Panc1 (cell line): ENCODE data around the gene IRX3.

Experiments
- CTCF ChIP-seq: fragments of 450-650 bp; IDR thresholded peaks from 2 replicates; pipeline ENCODE4 v1.5.1; 2017; ENCODE audit warnings: mild to moderate bottlenecking
- SIN3A ChIP-seq: IDR thresholded peaks from 2 replicates; pipeline ENCODE4 v1.6.1; 2012; ENCODE audit warnings: low read depth, mild to moderate bottlenecking, low read length, moderate library complexity, borderline replicate concordance; ENCODE audit not compliant: insufficient read depth

DNA sequence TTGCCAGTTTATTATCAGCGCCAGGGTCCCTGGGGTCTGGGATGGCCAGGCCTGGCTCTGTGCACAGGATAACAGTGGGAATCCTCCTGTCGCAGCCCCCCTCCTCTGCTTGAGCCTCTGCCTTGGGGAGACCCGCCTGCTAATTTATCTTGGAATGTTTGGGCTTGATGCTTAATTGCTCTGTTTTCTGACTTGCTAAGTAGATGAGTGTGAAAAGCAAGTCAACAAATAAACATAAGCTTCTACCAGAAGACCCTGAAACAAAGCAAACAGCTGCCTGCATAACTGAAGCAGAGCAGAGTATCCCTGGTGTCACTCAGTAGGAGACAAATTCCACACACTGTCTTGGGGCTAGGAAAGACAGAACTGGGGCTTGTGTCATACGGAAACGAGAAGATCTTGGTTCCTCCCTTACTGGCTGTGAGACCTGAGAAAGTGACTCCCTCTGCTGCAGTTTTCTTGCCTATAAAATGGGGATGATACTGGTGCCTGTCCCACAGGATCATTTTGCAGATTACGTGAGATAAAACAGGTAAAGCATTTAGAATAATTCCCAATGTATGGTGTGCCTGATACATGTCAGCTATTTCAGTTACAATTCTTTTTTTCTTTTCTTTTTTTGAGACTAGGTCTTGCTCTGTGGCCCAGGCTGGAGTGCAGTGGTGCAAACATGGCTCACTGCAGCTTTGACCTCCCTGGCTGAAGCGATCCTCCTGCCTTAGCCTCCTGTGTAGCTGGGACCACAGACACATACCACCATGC is 44.8 kb upstream of the IRX3 start:
- no peak for TF ChIP-seq SIN3A
- no peak for TF ChIP-seq CTCF
